Ishikawa (cell line): Measurements from ENCODE around the gene EID1.
A peak's percentile ranks its signal among the peaks of the same experiment; 100 is the strongest.

Experiments used
- CEBPB ChIP-seq: IDR thresholded peaks from 2 replicates; pipeline ENCODE4 v1.6.1; 2012
- CREB1 ChIP-seq: IDR thresholded peaks from 2 replicates; pipeline ENCODE4 v1.6.1; 2012; ENCODE audit warnings: low read depth
- EGR1 ChIP-seq: IDR thresholded peaks from 2 replicates; pipeline ENCODE4 v1.6.1; 2012
- EP300 ChIP-seq: IDR thresholded peaks from 2 replicates; pipeline ENCODE4 v1.6.1; 2012; ENCODE audit warnings: borderline replicate concordance
- FOXM1 ChIP-seq: IDR thresholded peaks from 2 replicates; pipeline ENCODE4 v1.6.1; 2012; ENCODE audit warnings: low read depth, borderline replicate concordance
- MAX ChIP-seq: IDR thresholded peaks from 2 replicates; pipeline ENCODE4 v1.6.1; 2012
- NFIC ChIP-seq: IDR thresholded peaks from 2 replicates; pipeline ENCODE4 v1.6.1; 2012
- RAD21 ChIP-seq: IDR thresholded peaks from 2 replicates; pipeline ENCODE4 v1.6.1; 2012; ENCODE audit warnings: low read depth
- REST ChIP-seq: IDR thresholded peaks from 2 replicates; pipeline ENCODE4 v1.6.1; 2012; ENCODE audit warnings: low read depth, mild to moderate bottlenecking
- TAF1 ChIP-seq: IDR thresholded peaks from 2 replicates; pipeline ENCODE4 v1.6.1; 2012; ENCODE audit warnings: low read depth, mild to moderate bottlenecking
- TCF12 ChIP-seq: IDR thresholded peaks from 2 replicates; pipeline ENCODE4 v1.6.1; 2012; ENCODE audit warnings: low read depth
- TEAD4 ChIP-seq: IDR thresholded peaks from 2 replicates; pipeline ENCODE4 v1.6.1; 2012
- USF1 ChIP-seq: IDR thresholded peaks from 2 replicates; pipeline ENCODE4 v1.6.1; 2012
- YY1 ChIP-seq: IDR thresholded peaks from 2 replicates; pipeline ENCODE4 v1.6.1; 2012; ENCODE audit warnings: low read depth
- ZBTB7A ChIP-seq: IDR thresholded peaks from 2 replicates; pipeline ENCODE4 v1.6.1; 2012; ENCODE audit warnings: low read depth

The EID1 gene

GRCh38 chr15:48851956-48852355 is 26.0 kb upstream of the EID1 start:
- TF ChIP-seq MAX = no peak
- TF ChIP-seq TCF12 = no peak
- TF ChIP-seq YY1 = no peak
- TF ChIP-seq RAD21 = no peak
- no peak for TF ChIP-seq USF1
- TF ChIP-seq REST = no peak
- no peak for TF ChIP-seq TAF1
- no peak for TF ChIP-seq NFIC
- TF ChIP-seq TEAD4 = no peak
- TF ChIP-seq ZBTB7A = no peak
- TF ChIP-seq CEBPB = no peak
- no peak for TF ChIP-seq EP300
- no peak for TF ChIP-seq FOXM1
- TF ChIP-seq CREB1 = no peak
- TF ChIP-seq EGR1 = no peak

- TF ChIP-seq TEAD4 (peak; percentile 76), RAD21 (peak; percentile 65), CREB1 (no peak), CEBPB (no peak), EGR1 (no peak), EP300 (no peak), REST (no peak), TCF12 (no peak), NFIC (no peak), TAF1 (no peak)
Measured at GRCh38 chr15:48855501-48856440, 22.2 kb upstream of the EID1 start.

GRCh38 chr15:48856942-48857341 is 21.0 kb upstream of the EID1 start:
- TF ChIP-seq TCF12 = no peak
- TF ChIP-seq MAX = no peak

GRCh38 chr15:48858401-48858800 is 19.5 kb upstream of the EID1 start:
- TF ChIP-seq FOXM1 (no peak), TAF1 (no peak), CREB1 (no peak), TCF12 (no peak), CEBPB (no peak), RAD21 (no peak), EP300 (no peak), USF1 (no peak), ZBTB7A (no peak), TEAD4 (no peak), MAX (no peak), NFIC (no peak), EGR1 (no peak), REST (no peak), YY1 (no peak)
